K562 (cell line): ENCODE results near the gene KIAA1614.

Experiments
- EZH2 ChIP-seq: IDR thresholded peaks from 2 replicates; pipeline ENCODE4 v1.6.1; 2012; ENCODE audit warnings: low read depth, mild to moderate bottlenecking, inconsistent platforms, low read length, borderline replicate concordance
- HDAC3 ChIP-seq: fragments of 450-650 bp; IDR thresholded peaks from 2 replicates; pipeline ENCODE4 v1.6.1; 2018; ENCODE audit warnings: borderline replicate concordance, mild to moderate bottlenecking, moderate library complexity; ENCODE audit not compliant: partially characterized antibody
- POLR2AphosphoS5 ChIP-seq: IDR thresholded peaks from 2 replicates; pipeline ENCODE4 v1.6.1; 2011; ENCODE audit warnings: mild to moderate bottlenecking, low read depth, low read length, moderate library complexity; ENCODE audit not compliant: control insufficient read depth, insufficient read depth
- YY1 ChIP-seq, 3 experiments: IDR thresholded peaks; 2 replicates each; pipeline ENCODE4 v1.6.1; 2011; ENCODE audit warnings: low read length in 2 of 3, mild to moderate bottlenecking in 2 of 3, moderate library complexity in 2 of 3, borderline replicate concordance in 1 of 3, control low read depth in 1 of 3, low read depth in 1 of 3; ENCODE audit not compliant: insufficient read depth in 3 of 3, insufficient replicate concordance in 2 of 3, control insufficient read depth in 1 of 3, insufficient read length in 1 of 3; ENCODE audit errors: extremely low read depth in 1 of 3
- TF ChIP-seq, protein P1 (sequence below), 3 experiments: IDR thresholded peaks in 2 of 3; conservative IDR thresholded peaks in 1 of 3; 2 replicates each; pipeline ENCODE4 v1.5.1; 2011 to 2012; ENCODE audit warnings: low read length in 3 of 3, mild to moderate bottlenecking in 3 of 3, control low read depth in 2 of 3, improper control_type of control experiment in 1 of 3, inconsistent platforms in 1 of 3, low read depth in 1 of 3, mixed read lengths in 1 of 3, moderate library complexity in 1 of 3; ENCODE audit not compliant: insufficient read depth in 2 of 3

DNA sequence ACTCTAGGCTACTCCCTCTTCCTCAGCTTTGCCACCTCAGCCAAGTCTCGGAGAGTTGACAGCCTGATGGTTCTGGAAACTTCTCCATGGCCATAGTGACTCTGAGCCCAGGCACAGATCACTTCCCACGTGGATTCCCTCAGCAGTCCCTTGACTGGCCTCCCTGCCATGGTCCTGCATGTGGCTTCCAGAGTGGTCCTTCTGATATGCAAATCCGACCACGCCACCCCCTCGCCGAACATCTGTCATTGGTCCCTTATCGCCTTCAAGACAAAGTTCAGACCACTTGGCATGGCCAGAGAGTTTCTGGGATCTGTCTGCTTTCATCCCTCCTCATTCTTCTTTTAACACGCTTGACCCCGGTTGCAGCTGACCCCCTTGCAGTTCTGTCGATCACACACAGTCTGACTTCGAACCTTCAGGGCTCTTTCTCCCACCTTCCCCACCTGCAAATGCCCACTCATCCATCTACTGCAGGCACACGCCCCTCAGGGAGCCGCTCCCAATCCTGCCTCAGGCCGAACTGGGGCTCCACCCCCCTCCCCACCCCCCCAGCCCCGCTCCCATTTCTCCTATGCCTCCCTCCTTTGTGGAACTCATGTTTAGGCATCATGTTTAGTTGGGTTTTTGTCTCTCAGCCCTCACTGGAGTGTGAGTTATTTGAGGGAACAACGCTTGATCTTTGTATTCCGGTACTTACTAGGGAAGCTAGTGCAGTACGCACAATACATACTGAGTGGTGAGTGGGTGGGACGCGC, 29.0 kb downstream of the KIAA1614 start:
- TF ChIP-seq HDAC3 (no peak), EZH2 (no peak), YY1 (IDR thresholded peaks at IDR 0.05; ENCODE audit: borderline replicate concordance in 1 of 3, control insufficient read depth in 1 of 3, extremely low read depth in 1 of 3, insufficient read depth in 3 of 3, insufficient read length in 1 of 3, insufficient replicate concordance in 2 of 3, low read depth in 1 of 3, low read length in 2 of 3) (no peak), POLR2AphosphoS5 (no peak)
- TF ChIP-seq, protein P1, sequence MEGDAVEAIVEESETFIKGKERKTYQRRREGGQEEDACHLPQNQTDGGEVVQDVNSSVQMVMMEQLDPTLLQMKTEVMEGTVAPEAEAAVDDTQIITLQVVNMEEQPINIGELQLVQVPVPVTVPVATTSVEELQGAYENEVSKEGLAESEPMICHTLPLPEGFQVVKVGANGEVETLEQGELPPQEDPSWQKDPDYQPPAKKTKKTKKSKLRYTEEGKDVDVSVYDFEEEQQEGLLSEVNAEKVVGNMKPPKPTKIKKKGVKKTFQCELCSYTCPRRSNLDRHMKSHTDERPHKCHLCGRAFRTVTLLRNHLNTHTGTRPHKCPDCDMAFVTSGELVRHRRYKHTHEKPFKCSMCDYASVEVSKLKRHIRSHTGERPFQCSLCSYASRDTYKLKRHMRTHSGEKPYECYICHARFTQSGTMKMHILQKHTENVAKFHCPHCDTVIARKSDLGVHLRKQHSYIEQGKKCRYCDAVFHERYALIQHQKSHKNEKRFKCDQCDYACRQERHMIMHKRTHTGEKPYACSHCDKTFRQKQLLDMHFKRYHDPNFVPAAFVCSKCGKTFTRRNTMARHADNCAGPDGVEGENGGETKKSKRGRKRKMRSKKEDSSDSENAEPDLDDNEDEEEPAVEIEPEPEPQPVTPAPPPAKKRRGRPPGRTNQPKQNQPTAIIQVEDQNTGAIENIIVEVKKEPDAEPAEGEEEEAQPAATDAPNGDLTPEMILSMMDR (IDR thresholded peaks at IDR 0.05 in 2 of 3, conservative IDR thresholded peaks at IDR 0.05 in 1 of 3; ENCODE audit: insufficient read depth in 2 of 3, low read depth in 1 of 3, low read length in 3 of 3) = no peak
